ENCODE results near the gene FAT2. TPM values are rescaled to one million over a fixed set of nuclear protein-coding genes. Genes with fewer than 3 reads are reported as not detected.

The FAT2 gene
- polyA plus RNA-seq, 2 of the 4 experiments (the other 2 are of a cell fraction), result 0.03 TPM; not detected in 1

- WGBS (ENCODE audit: missing lambda C conversion rate), result 28% methylated on average over 3 of the region's 3 CpGs
- TF ChIP-seq NFE2L2 (conservative IDR thresholded peaks at IDR 0.05; ENCODE audit: low read length) (no peak), KDM1A (IDR thresholded peaks at IDR 0.05; ENCODE audit: low read depth) (no peak), PHF8 (IDR thresholded peaks at IDR 0.05; ENCODE audit: borderline replicate concordance, low read depth) (no peak), FOSL2 (IDR thresholded peaks at IDR 0.05) (no peak), FOSL2 (CRISPR knock-in tag; IDR thresholded peaks at IDR 0.05) (no peak), CBX2 (IDR thresholded peaks at IDR 0.05; ENCODE audit: borderline replicate concordance, low read depth) (no peak), POLR2A (IDR thresholded peaks at IDR 0.05; ENCODE audit: low read length) (no peak), BCL3 (IDR thresholded peaks at IDR 0.05) (no peak), ELK1 (IDR thresholded peaks at IDR 0.05; ENCODE audit: low read depth, low read length) (no peak), ZNF302 (CRISPR knock-in tag; IDR thresholded peaks at IDR 0.05) (no peak), JUNB (IDR thresholded peaks at IDR 0.05) (no peak), JUN (IDR thresholded peaks at IDR 0.05) (no peak)
- POLR2A ChIA-PET, result no interaction called here
- no peak for DNase-seq (ENCODE audit: low read depth in 1 of 2, low spot score in 1 of 2)
- Histone ChIP-seq H3K27ac (no peak overlapping the region), H3K4me2 (no peak overlapping the region), H3K9me3 (no peaks in the 10 kb centered on the region), H3K4me1 (no peaks in the 10 kb centered on the region), H3K4me3 (no peak overlapping the region)
- 0 out of 6 replicates have a peak, but pooled peaks of 1 of the 2 experiments have one; percentile 19 for ATAC-seq
- CTCF ChIA-PET, result interaction anchor here (1.4 kb wide), 1 partner anchor 8 kb away, joined by 4 read pairs; no protein-coding TSS in a partner anchor
- no peak for FAIRE-seq
Observed at GRCh38 chr5:151597749-151598148, 6.6 kb upstream of the FAT2 start.

- FAIRE-seq, result no peak
- TF ChIP-seq CBX2 (IDR thresholded peaks at IDR 0.05; ENCODE audit: borderline replicate concordance, low read depth) (no peak), CHD4 (IDR thresholded peaks at IDR 0.05; ENCODE audit: borderline replicate concordance) (no peak), HOXA7 (CRISPR knock-in tag; IDR thresholded peaks at IDR 0.05) (no peak), RAD21 (conservative IDR thresholded peaks at IDR 0.05 in 1 of 2, IDR thresholded peaks at IDR 0.05 in 1 of 2) (no peak)
- POLR2A ChIA-PET, result no interaction called here
- no peak overlapping the region for H3K27ac ChIP-seq
- H3K4me3 ChIP-seq, result no peak overlapping the region
- H3K4me2 ChIP-seq, result no peak overlapping the region
- 33% methylated on average over 1 of the region's 2 CpGs for WGBS (ENCODE audit: missing lambda C conversion rate)
- CTCF ChIA-PET, result interaction anchor here (0.7 to 1.4 kb wide), 2 partner anchors 8 to 86 kb away, joined by 3 to 4 read pairs; no protein-coding TSS in a partner anchor
- H3K9me3 ChIP-seq, result no peaks in the 10 kb centered on the region
- no peaks in the 10 kb centered on the region for H3K4me1 ChIP-seq
- no peak for DNase-seq (ENCODE audit: low read depth in 1 of 2, low spot score in 1 of 2)
- no peak; a peak in 1 of 6 replicates for ATAC-seq
Observed at GRCh38 chr5:151596828-151597539, 5.9 kb upstream of the FAT2 start.

GRCh38 chr5:151595411-151595826 lies 4.3 kb upstream of the FAT2 start:
- Histone ChIP-seq H3K4me2 (no peak overlapping the region), H3K27ac (no peak overlapping the region), H3K9me3 (no peaks in the 10 kb centered on the region), H3K4me3 (no peak overlapping the region), H3K4me1 (no peaks in the 10 kb centered on the region)
- ATAC-seq, result no peak
- CTCF ChIA-PET, result no interaction called here
- TF ChIP-seq NR3C1 (IDR thresholded peaks at IDR 0.05) (no peak), HOXB5 (CRISPR knock-in tag; IDR thresholded peaks at IDR 0.05) (no peak), CBX2 (IDR thresholded peaks at IDR 0.05; ENCODE audit: borderline replicate concordance, low read depth) (no peak), MAZ (IDR thresholded peaks at IDR 0.05; ENCODE audit: borderline replicate concordance, low read depth, low read length) (no peak), HES2 (IDR thresholded peaks at IDR 0.05) (no peak), BCL3 (IDR thresholded peaks at IDR 0.05) (no peak), RAD21 (conservative IDR thresholded peaks at IDR 0.05 in 1 of 2, IDR thresholded peaks at IDR 0.05 in 1 of 2) (no peak), HDAC2 (IDR thresholded peaks at IDR 0.05) (no peak), MAX (IDR thresholded peaks at IDR 0.05) (no peak), EHMT2 (IDR thresholded peaks at IDR 0.05; ENCODE audit: low read depth) (no peak), POLR2A (IDR thresholded peaks at IDR 0.05; ENCODE audit: low read length) (no peak), NPAS2 (CRISPR knock-in tag; IDR thresholded peaks at IDR 0.05; ENCODE audit: borderline replicate concordance) (no peak), CHD2 (IDR thresholded peaks at IDR 0.05; ENCODE audit: low read length, partially characterized antibody) (no peak), USF2 (IDR thresholded peaks at IDR 0.05) (no peak), NFE2L2 (conservative IDR thresholded peaks at IDR 0.05; ENCODE audit: low read length) (no peak), FOSL2 (IDR thresholded peaks at IDR 0.05) (no peak), FOSL2 (CRISPR knock-in tag; IDR thresholded peaks at IDR 0.05) (no peak)
- WGBS (ENCODE audit: missing lambda C conversion rate), result 69% methylated on average over 10 of the region's 11 CpGs
- POLR2A ChIA-PET, result no interaction called here
- no peak for DNase-seq (ENCODE audit: low read depth in 1 of 2, low spot score in 1 of 2)
- FAIRE-seq, result no peak

All from A549 (cell line).